Measurements from ENCODE around the gene RNF144A.

RNF144A gene

DNA sequence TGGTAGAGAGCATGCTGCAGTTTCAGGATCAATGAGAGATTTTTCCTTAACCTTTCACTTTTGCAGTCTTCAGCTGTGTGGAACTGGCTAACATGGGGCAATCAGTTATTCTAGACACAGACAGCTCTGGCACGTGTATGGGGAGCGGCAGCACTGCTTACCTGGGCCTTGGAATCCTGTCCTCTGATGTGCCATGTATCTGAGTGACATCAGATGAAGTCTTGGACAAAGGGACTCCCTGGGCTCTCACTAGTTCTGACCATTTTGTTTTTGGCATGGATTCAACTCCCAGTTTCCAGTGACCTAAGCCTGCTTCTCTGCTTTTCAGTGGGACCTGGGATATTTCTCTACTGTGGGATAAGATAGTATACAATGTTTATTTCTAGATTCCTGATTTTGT, 54.3 kb downstream of the RNF144A start:
- H3K36me3 ChIP-seq: peaks cover 26% of the 10 kb centered on the region; the same call in 1 of the 2 replicates
- H3K9me3 ChIP-seq (ENCODE audit: severe bottlenecking): no peaks in the 10 kb centered on the region
- TF ChIP-seq, protein P1, sequence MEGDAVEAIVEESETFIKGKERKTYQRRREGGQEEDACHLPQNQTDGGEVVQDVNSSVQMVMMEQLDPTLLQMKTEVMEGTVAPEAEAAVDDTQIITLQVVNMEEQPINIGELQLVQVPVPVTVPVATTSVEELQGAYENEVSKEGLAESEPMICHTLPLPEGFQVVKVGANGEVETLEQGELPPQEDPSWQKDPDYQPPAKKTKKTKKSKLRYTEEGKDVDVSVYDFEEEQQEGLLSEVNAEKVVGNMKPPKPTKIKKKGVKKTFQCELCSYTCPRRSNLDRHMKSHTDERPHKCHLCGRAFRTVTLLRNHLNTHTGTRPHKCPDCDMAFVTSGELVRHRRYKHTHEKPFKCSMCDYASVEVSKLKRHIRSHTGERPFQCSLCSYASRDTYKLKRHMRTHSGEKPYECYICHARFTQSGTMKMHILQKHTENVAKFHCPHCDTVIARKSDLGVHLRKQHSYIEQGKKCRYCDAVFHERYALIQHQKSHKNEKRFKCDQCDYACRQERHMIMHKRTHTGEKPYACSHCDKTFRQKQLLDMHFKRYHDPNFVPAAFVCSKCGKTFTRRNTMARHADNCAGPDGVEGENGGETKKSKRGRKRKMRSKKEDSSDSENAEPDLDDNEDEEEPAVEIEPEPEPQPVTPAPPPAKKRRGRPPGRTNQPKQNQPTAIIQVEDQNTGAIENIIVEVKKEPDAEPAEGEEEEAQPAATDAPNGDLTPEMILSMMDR (IDR thresholded peaks at IDR 0.05; ENCODE audit: low read depth, low read length): no peak
- no peak overlapping the region for H3K27ac ChIP-seq
- no peak for DNase-seq
- H3K27me3 ChIP-seq (ENCODE audit: insufficient read depth, low read depth, severe bottlenecking): no peaks in the 10 kb centered on the region
- no peak overlapping the region for H3K4me3 ChIP-seq (ENCODE audit: low read depth, low read length)

DNA sequence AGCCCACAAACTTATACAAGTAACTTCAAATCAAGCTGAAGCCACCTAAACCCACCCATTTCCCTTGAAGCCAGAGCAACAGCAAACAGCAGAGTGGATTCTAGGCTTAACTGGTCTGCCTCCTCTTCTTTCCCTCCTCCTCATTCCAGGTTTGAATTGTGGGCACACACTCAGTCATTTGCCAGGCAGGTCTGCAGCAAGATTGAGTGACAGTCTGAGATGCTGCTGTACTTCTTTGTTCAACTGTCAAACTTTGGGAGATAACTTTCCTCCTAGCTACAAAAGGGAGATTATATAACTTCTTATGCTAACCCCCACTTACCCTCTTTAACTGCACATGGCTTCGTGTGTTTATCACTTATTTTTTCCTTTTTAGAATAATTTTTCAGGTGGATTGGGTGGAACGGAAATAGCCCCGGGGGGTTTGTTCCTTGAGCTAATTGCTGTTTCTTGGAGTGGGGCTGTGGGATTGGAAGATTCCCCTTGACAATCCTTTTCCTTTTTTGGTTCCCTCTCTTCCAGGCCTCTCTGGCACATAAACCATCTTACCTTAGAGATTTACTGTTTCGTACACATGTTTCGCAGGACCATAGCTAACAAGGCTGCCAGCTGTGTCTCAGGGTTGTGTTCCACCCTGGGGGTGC, 55.0 kb downstream of the RNF144A start:
- Histone ChIP-seq H3K27me3 (ENCODE audit: insufficient read depth, low read depth, severe bottlenecking) (no peaks in the 10 kb centered on the region), H3K9me3 (ENCODE audit: severe bottlenecking) (no peaks in the 10 kb centered on the region), H3K4me3 (ENCODE audit: low read depth, low read length) (no peak overlapping the region), H3K27ac (no peak overlapping the region), H3K36me3 (peaks cover 26% of the 10 kb centered on the region; the same call in 1 of the 2 replicates)
- TF ChIP-seq, protein P1 (IDR thresholded peaks at IDR 0.05; ENCODE audit: low read depth, low read length): no peak
- DNase-seq: no peak

DNA sequence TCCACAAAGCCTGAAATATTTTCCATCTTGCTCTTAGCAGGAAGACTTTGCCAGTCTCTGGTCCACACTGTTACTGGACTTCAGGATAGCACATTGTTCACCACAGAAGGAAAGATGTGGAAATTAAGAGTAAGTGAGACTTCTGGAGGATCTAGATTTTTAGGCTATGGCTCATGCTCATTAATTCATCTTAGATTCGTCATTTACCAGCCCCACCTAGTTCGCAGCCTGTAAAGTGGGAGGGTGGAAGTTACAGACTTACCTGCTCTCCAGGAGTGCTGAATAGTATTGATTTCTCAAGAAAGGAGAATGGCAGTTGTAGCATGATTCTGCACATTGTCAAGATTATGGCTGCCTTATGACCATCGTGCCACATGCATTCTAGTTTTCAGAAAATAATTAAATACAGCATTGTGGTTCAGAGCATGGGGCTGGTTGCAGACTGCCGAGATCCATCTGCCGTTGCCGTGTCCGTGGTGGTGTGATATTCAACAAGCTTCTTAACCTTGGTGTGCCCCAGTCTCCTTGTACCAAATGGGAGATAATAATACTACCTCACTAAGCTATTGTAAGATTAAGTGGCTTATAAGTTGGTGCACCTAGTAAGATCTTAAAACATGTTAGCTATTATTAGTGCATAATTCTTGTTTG, 56.8 kb downstream of the RNF144A start:
- TF ChIP-seq, protein P1 (IDR thresholded peaks at IDR 0.05; ENCODE audit: low read depth, low read length): no peak
- Histone ChIP-seq H3K9me3 (ENCODE audit: severe bottlenecking) (no peaks in the 10 kb centered on the region), H3K27ac (peak overlapping the region; percentile 20), H3K36me3 (peaks cover 29% of the 10 kb centered on the region), H3K4me3 (ENCODE audit: low read depth, low read length) (no peak overlapping the region), H3K27me3 (ENCODE audit: insufficient read depth, low read depth, severe bottlenecking) (no peaks in the 10 kb centered on the region)
- peak; percentile 45 for DNase-seq

DNA sequence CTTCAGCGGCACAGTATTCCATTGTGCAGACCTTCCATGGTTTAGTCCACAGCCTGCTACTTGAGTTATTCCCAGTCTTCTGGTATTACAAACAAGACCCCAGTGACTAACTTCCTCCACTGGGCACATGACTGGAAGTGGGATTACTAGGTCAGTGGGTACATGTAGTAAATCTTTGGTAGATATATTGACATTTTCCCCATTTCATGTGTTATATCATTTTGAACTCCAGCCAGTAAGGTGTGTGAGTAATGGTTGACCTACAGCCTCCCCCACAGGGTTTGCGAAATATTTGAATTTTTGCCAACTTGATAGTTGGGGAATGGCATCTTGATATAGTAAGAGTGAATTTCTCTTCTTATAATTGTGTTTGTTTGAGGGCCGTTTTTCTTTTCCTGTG, 58.8 kb downstream of the RNF144A start:
- H3K36me3 ChIP-seq: peaks cover 26% of the 10 kb centered on the region
- TF ChIP-seq, protein P1 (IDR thresholded peaks at IDR 0.05; ENCODE audit: low read depth, low read length): no peak

DNA sequence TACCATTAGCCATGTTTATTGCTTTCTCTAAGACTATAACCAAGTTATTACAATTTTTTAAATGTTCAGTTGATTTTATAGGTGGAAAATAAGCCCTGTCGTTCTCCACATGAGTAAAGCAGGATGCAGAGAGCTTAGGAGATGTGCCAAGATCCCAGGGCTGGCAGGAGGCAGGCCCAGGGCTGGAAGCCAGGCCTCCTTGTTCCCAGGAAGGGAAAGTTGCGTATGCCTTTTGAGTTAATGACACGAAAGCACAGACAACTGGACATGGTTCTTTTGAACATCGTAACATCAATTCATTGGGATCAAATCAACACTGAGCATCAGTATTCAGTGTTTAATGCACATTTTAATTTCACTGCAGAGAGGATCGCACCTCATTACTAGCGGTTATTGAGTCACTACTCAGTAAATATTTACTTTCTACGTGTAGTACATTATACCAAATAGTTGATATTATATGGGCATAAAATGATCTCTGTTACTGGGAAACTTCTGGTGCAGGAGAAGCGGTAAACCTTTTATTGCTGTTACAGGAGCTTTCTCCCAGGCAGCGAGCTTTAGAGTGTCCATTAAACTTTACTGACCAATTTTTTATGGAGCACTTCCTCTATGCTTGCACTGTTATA, 60.0 kb downstream of the RNF144A start:
- DNase-seq: no peak

More for the DNA sequence above, 58.8 kb downstream of the RNF144A start:
- H3K27me3 ChIP-seq (ENCODE audit: insufficient read depth, low read depth, severe bottlenecking): no peaks in the 10 kb centered on the region
- H3K4me3 ChIP-seq (ENCODE audit: low read depth, low read length): no peak overlapping the region
- DNase-seq: no peak
- H3K9me3 ChIP-seq (ENCODE audit: severe bottlenecking): peaks cover 9% of the 10 kb centered on the region
- H3K27ac ChIP-seq: no peak overlapping the region

More for the DNA sequence above, 60.0 kb downstream of the RNF144A start:
- Histone ChIP-seq H3K27ac (no peak overlapping the region), H3K27me3 (ENCODE audit: insufficient read depth, low read depth, severe bottlenecking) (no peaks in the 10 kb centered on the region), H3K4me3 (ENCODE audit: low read depth, low read length) (no peak overlapping the region), H3K9me3 (ENCODE audit: severe bottlenecking) (peaks cover 12% of the 10 kb centered on the region), H3K36me3 (peaks cover 28% of the 10 kb centered on the region)
- TF ChIP-seq, protein P1 (IDR thresholded peaks at IDR 0.05; ENCODE audit: low read depth, low read length): no peak

All from WERI-Rb-1 (cell line).